ENCODE results near the gene FPR2.

DNA sequence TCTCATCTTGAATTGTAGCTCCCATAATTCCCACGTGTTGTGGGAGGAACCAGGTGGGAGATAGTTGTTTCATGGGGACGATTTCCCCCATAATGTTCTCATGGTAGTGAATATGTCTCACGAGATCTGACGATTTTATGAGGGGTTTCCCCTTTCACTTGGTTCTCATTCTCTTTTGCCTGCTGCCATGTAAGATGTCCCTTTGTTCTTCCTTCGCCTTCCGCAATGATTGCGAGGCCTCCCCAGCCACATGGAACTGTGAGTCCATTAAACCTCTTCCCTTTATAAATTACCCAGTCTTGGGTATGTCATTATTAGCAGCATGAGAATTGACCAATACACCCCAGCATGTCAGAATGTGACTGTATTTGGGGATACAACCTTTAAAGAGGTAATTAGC, 5.4 kb upstream of the FPR2 start:
- TF ChIP-seq, protein P1, sequence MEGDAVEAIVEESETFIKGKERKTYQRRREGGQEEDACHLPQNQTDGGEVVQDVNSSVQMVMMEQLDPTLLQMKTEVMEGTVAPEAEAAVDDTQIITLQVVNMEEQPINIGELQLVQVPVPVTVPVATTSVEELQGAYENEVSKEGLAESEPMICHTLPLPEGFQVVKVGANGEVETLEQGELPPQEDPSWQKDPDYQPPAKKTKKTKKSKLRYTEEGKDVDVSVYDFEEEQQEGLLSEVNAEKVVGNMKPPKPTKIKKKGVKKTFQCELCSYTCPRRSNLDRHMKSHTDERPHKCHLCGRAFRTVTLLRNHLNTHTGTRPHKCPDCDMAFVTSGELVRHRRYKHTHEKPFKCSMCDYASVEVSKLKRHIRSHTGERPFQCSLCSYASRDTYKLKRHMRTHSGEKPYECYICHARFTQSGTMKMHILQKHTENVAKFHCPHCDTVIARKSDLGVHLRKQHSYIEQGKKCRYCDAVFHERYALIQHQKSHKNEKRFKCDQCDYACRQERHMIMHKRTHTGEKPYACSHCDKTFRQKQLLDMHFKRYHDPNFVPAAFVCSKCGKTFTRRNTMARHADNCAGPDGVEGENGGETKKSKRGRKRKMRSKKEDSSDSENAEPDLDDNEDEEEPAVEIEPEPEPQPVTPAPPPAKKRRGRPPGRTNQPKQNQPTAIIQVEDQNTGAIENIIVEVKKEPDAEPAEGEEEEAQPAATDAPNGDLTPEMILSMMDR (IDR thresholded peaks at IDR 0.05; ENCODE audit: insufficient read depth, low read depth, low read length) = no peak
- no peak for TF ChIP-seq EZH2 (IDR thresholded peaks at IDR 0.05; ENCODE audit: insufficient read depth, low read length)

Measured in astrocyte (in vitro differentiated cells and primary cell).